Measurements from ENCODE around the gene EPHA4.

GRCh38 chr2:221589696-221590095 is 17.6 kb upstream of the EPHA4 start:
- TF ChIP-seq CTCF (IDR thresholded peaks at IDR 0.05; ENCODE audit: borderline replicate concordance, extremely low read depth, low read length, poor library complexity, severe bottlenecking) (no peak), EZH2 (IDR thresholded peaks at IDR 0.05; ENCODE audit: borderline replicate concordance, low read depth, low read length, severe bottlenecking) (no peak)
